Pancreas (tissue), 10 donors: ENCODE results near the gene ZNF185. TPM values are rescaled to one million over a fixed set of nuclear protein-coding genes. Genes with fewer than 3 reads are reported as not detected.

ENCODE experiments used
- ATAC-seq, 4 donors: fragments of 200-7000 bp; cut with Tn5 transposase; one replicate each; pipeline versions ENCODE4 v1.8.0 to v1.9.1; 2020; ENCODE audit warnings: mild to moderate bottlenecking in 4 of 4, moderate library complexity in 4 of 4
- DNase-seq, 6 donors: peaks; one replicate each; pipeline ENCODE4 v3.0.0-alpha.2; 2020
- FAIRE-seq: peaks from 2 replicates; lab custom pipeline; 2012; peaks lifted over from hg19 to GRCh38; lab: Jason Lieb, UNC
- H3K27ac ChIP-seq, 4 donors: fragments of 200-600 bp; sonication (generic); 1 replicate in 3 of 4; 2 replicates in 1 of 4; pipeline versions ENCODE4 v1.5.0 to v1.8.0; 2020
- H3K27me3 ChIP-seq, 4 donors: fragments of 200-600 bp; one replicate each; pipeline ENCODE4 v1.8.0; 2021
- H3K36me3 ChIP-seq, 3 donors: fragments of 200-600 bp; sonication (generic) in 1 of 3; one replicate each; pipeline versions ENCODE4 v1.5.0 to v1.8.0; 2020 to 2021
- H3K4me1 ChIP-seq, 3 donors: fragments of 200-600 bp; one replicate each; pipeline ENCODE4 v1.8.0; 2021
- H3K4me3 ChIP-seq, 4 donors: fragments of 200-600 bp; sonication (generic) in 2 of 4; one replicate each; pipeline versions ENCODE4 v1.5.0 to v1.8.0; 2020 to 2021
- H3K9me3 ChIP-seq, 4 donors: fragments of 200-600 bp; one replicate each; pipeline ENCODE4 v1.8.0; 2021
- CTCF ChIP-seq, 4 donors: fragments of 200-600 bp; sonication (generic) in 3 of 4; IDR thresholded peaks; one replicate each; pipeline versions ENCODE4 v1.5.0 to v1.8.0; 2021; ENCODE audit warnings: antibody characterized with exemption in 4 of 4
- WGBS, 2 donors: extraction: QIAGEN DNeasy Blood & Tissue Kit; methylation state at CpG; one replicate each; pipeline ENCODE4 v1.1.7; 2013; 5-methylcytosine and 5-hydroxymethylcytosine counted together
- intact Hi-C, 3 donors: fragments of 100-400 bp; cut with DNase I; formaldehyde crosslinking; loops; one replicate each; pipeline versions ENCODE4 v1.11.1 to v1.14.2; 2022
- polyA plus RNA-seq, 2 donors: library from polyadenylated mRNA; stranded (reverse); fragments of 200-250 nt; gene quantifications; one replicate each; pipeline ENCODE4 v1.2.3, GENCODE V29; 2013
- total RNA-seq, 6 donors: library from RNA; stranded (reverse); fragmentation: NEBNext Ultra II Directional in 4 of 6; extraction: Animal tissue kit (Norgen Biotek cat#: 25700) in 4 of 6; gene quantifications; one replicate each; pipeline versions ENCODE4 v1.2.1 to v1.2.4, GENCODE V29; 2021 to 2023
- donor health status: healthy with polysubstance abuse.
- donor health status: DM: no; HTN: no; CAD: no; lungs with moderate emphysema.
- donor health status: DM: no; HTN: no; CAD: no.
- donor health status: control.
- donor health status: control.
- donor health status: Bipolar disorder and iron deficiency.
- donor health status: DM: yes; HTN: yes; CAD: no.
- donor health status: DM: no; HTN: no; CAD: no.
- donor health status: DM: no; HTN: no; CAD: no.
- donor health status: DM: yes; HTN: yes; CAD: no.

ZNF185 gene
- total and polyA plus RNA-seq, 8 donors: 2.2 to 5.0 (median 3.0) TPM

DNA sequence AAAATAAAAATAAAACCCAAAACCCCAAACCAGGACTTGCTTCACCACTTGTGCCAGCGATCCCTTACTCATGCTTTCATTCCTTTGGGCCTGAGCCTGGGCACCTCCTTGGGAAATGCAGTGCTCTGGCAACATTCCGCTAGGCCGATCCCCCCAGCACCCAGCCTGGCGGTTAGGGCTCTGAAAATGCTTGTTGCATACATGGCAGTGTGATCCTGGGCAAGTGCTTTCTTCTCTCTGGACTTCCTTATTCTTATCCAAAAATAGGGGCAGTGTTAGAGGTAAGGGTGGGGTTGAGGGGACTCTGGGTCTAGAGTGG is 4.6 kb downstream of the ZNF185 start:
- WGBS, 2 donors: 87 to 89% methylated on average over 4 of the region's 4 CpGs
- H3K4me1 ChIP-seq: no peaks in the 10 kb centered on the region
- no peak for ATAC-seq
- H3K4me3 ChIP-seq: no peak overlapping the region
- intact Hi-C loops: no loop called here
- H3K36me3 ChIP-seq: no peaks in the 10 kb centered on the region
- no peak for FAIRE-seq
- H3K9me3 ChIP-seq: no peaks in the 10 kb centered on the region
- peaks cover 0 to 17% (median 0%) of the 10 kb centered on the region in 4 donors for H3K27me3 ChIP-seq
- no peak for TF ChIP-seq CTCF (IDR thresholded peaks at IDR 0.05)
- H3K27ac ChIP-seq: no peak overlapping the region
- DNase-seq: peak in 1 of 6 donors; percentile 35

- DNase-seq (peak in 2 of 6 donors; percentile 41 to 45), ATAC-seq (no peak), FAIRE-seq (no peak)
- Histone ChIP-seq H3K36me3 (no peaks in the 10 kb centered on the region), H3K9me3 (no peaks in the 10 kb centered on the region), H3K4me3 (no peak overlapping the region), H3K27ac (no peak overlapping the region), H3K27me3 (peaks cover 0 to 17% (median 0%) of the 10 kb centered on the region in 4 donors), H3K4me1 (no peaks in the 10 kb centered on the region)
- intact Hi-C loops: no loop called here
- TF ChIP-seq CTCF (IDR thresholded peaks at IDR 0.05): no peak
- WGBS, 2 donors: 53 to 69% methylated on average over 8 to 9 of the region's 9 CpGs
Observed at GRCh38 chrX:152903589-152903988, 5.7 kb downstream of the ZNF185 start.

- Histone ChIP-seq H3K9me3 (no peaks in the 10 kb centered on the region), H3K4me3 (no peak overlapping the region), H3K27me3 (peaks cover 0 to 17% (median 0%) of the 10 kb centered on the region in 4 donors), H3K27ac (no peak overlapping the region), H3K4me1 (no peaks in the 10 kb centered on the region), H3K36me3 (no peaks in the 10 kb centered on the region)
- no peak for FAIRE-seq
- WGBS, 2 donors: 20 to 28% methylated on average over 20 of the region's 20 CpGs
- TF ChIP-seq CTCF (IDR thresholded peaks at IDR 0.05): peak; percentile 60 to 74 (median 67)
- intact Hi-C loops: no loop called here
- peak; percentile 51 to 91 (median 79) for ATAC-seq
- peak; percentile 14 to 81 (median 56) for DNase-seq
Observed at GRCh38 chrX:152904151-152905080, 6.5 kb downstream of the ZNF185 start.

- intact Hi-C loops: no loop called here
- H3K36me3 ChIP-seq: no peaks in the 10 kb centered on the region
- DNase-seq: peak in 2 of 6 donors; percentile 50 to 51
- H3K27ac ChIP-seq: no peak overlapping the region
- ATAC-seq: peak in 1 of 4 donors; percentile 13
- no peak overlapping the region for H3K4me3 ChIP-seq
- no peak for FAIRE-seq
- no peaks in the 10 kb centered on the region for H3K9me3 ChIP-seq
- H3K4me1 ChIP-seq: no peaks in the 10 kb centered on the region
- 37 to 44% methylated on average over 8 of the region's 8 CpGs for WGBS, 2 donors
- peaks cover 0 to 17% (median 0%) of the 10 kb centered on the region in 4 donors for H3K27me3 ChIP-seq
- TF ChIP-seq CTCF (IDR thresholded peaks at IDR 0.05): no peak
Observed at GRCh38 chrX:152905081-152905420, 7.2 kb downstream of the ZNF185 start.
